ENCODE measurements around the gene SLC51A. TPM values are rescaled to one million over a fixed set of nuclear protein-coding genes. Genes with fewer than 3 reads are reported as not detected.

The SLC51A gene
- total RNA-seq, 2 experiments from 2014 or later: not detected

DNA sequence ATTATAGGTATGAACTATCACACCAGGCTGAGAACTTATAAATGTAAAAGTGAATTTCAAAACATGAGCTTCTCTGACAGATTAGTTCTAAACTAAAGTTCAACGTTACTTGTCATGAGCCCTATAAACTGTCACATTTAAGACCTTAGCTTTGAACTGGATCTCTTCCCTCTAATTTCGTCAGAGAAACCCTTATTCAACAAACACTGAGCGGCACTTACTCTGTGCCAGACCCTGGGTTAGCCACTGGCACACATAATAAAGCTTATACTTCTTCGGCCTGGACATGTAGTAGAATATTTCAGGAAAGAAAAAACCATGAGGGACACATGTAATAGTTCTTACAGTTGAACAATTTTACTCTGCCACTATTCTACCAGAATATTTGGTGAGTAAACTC is 65.6 kb downstream of the SLC51A start:
- Mint-ChIP-seq H3K4me1 (peaks cover 52% of the 10 kb centered on the region), H3K27ac (no peak overlapping the region), H3K27me3 (no peaks in the 10 kb centered on the region), H3K9me3 (no peaks in the 10 kb centered on the region), H3K36me3 (peaks cover 20% of the 10 kb centered on the region), H3K4me3 (no peak overlapping the region)
- no peak for ATAC-seq (ENCODE audit: low read depth)
- POLR2A ChIA-PET: interaction anchor here (1.2 to 3.3 kb wide), 2 partner anchors 36 to 38 kb away, joined by 3 to 26 read pairs; partner anchors contain the start of gene DYNLT2B
- DNase-seq: no peak

Other genes with a start within 250 kb of the SLC51A start
- 100 to 1,000 TPM; 168 to 171 TPM for gene TFRC, start 134.4 kb upstream of the SLC51A start, total RNA-seq
- gene ZDHHC19, start 5.1 kb upstream of the SLC51A start, total RNA-seq: not detected
- gene PCYT1A, start 71.2 kb downstream of the SLC51A start, total RNA-seq: 10 to 100 TPM; 58.4 to 64.2 TPM
- 10 to 100 TPM; 15.4 to 18.9 TPM for gene DYNLT2B, start 101.7 kb downstream of the SLC51A start, total RNA-seq
- gene TM4SF19, start 121.9 kb downstream of the SLC51A start, total RNA-seq: 1 to 10 TPM; 2.6 to 3.8 TPM
- gene UBXN7, start 215.9 kb downstream of the SLC51A start, total RNA-seq: 10 to 100 TPM; 62.2 to 62.6 TPM